KMS-11 (cell line): ENCODE data around the gene ABCA3.

Source experiments
- H2AFZ ChIP-seq: fragments of 200-600 bp; sonication (generic); 2 replicates; pipeline ENCODE4 v1.6.1; 2016; ENCODE audit warnings: antibody characterized with exemption, mixed run types, low read depth
- H3K27ac ChIP-seq: fragments of 200-600 bp; sonication (generic); 2 replicates; pipeline ENCODE4 v1.6.1; 2016; ENCODE audit warnings: mild to moderate bottlenecking, mixed run types
- H3K27me3 ChIP-seq: fragments of 200-600 bp; sonication (generic); 2 replicates; pipeline ENCODE4 v1.6.1; 2017; ENCODE audit warnings: mild to moderate bottlenecking, low read depth, mixed run types, moderate library complexity; ENCODE audit not compliant: insufficient read depth
- H3K36me3 ChIP-seq: fragments of 200-600 bp; sonication (generic); 2 replicates; pipeline ENCODE4 v1.6.1; 2017; ENCODE audit warnings: mild to moderate bottlenecking, mixed run types; ENCODE audit not compliant: insufficient read depth
- H3K4me1 ChIP-seq: fragments of 200-600 bp; sonication (generic); 2 replicates; pipeline ENCODE4 v1.6.1; 2016; ENCODE audit warnings: mild to moderate bottlenecking, low read depth, mixed run types; ENCODE audit not compliant: poor library complexity, severe bottlenecking
- H3K4me2 ChIP-seq: fragments of 200-600 bp; sonication (generic); 2 replicates; pipeline ENCODE4 v1.7.0; 2016; ENCODE audit warnings: mild to moderate bottlenecking, mixed run types
- H3K4me3 ChIP-seq: fragments of 200-600 bp; sonication (generic); IDR thresholded peaks from 2 replicates; pipeline ENCODE4 v1.6.1; 2017; ENCODE audit warnings: low read depth, low read length, mixed read lengths; ENCODE audit not compliant: insufficient read depth
- H3K79me2 ChIP-seq: fragments of 200-600 bp; sonication (generic); 2 replicates; pipeline ENCODE4 v1.6.1; 2016; ENCODE audit warnings: low read depth, mixed run types; ENCODE audit not compliant: insufficient read depth
- H3K9ac ChIP-seq: fragments of 200-600 bp; sonication (generic); 2 replicates; pipeline ENCODE4 v1.6.1; 2016; ENCODE audit warnings: mild to moderate bottlenecking, mixed run types
- H4K20me1 ChIP-seq: fragments of 200-600 bp; sonication (generic); 2 replicates; pipeline ENCODE4 v1.6.1; 2016; ENCODE audit warnings: mild to moderate bottlenecking, mixed run types; ENCODE audit not compliant: insufficient read depth
- CTCF ChIP-seq: fragments of 200-600 bp; sonication (generic); conservative IDR thresholded peaks from 2 replicates; pipeline ENCODE4 v1.6.1; 2017; ENCODE audit warnings: low read depth, mild to moderate bottlenecking, antibody characterized with exemption, low read length, moderate library complexity, mixed read lengths

The ABCA3 gene

GRCh38 chr16:2361129-2361528 is 20.6 kb upstream of the ABCA3 start:
- Histone ChIP-seq H3K4me1 (no peaks in the 10 kb centered on the region), H3K4me3 (no peak overlapping the region), H3K36me3 (no peaks in the 10 kb centered on the region), H3K4me2 (no peak overlapping the region), H3K79me2 (no peaks in the 10 kb centered on the region), H4K20me1 (no peaks in the 10 kb centered on the region), H3K27ac (no peak overlapping the region), H3K27me3 (no peaks in the 10 kb centered on the region), H2AFZ (no peak overlapping the region), H3K9ac (no peak overlapping the region)
- TF ChIP-seq CTCF = no peak

GRCh38 chr16:2359919-2360318 is 19.4 kb upstream of the ABCA3 start:
- Histone ChIP-seq H3K27me3 (no peaks in the 10 kb centered on the region), H3K9ac (no peak overlapping the region), H3K79me2 (no peaks in the 10 kb centered on the region), H4K20me1 (no peaks in the 10 kb centered on the region), H3K4me2 (no peak overlapping the region), H2AFZ (no peak overlapping the region), H3K4me1 (no peaks in the 10 kb centered on the region), H3K36me3 (no peaks in the 10 kb centered on the region), H3K4me3 (no peak overlapping the region), H3K27ac (no peak overlapping the region)
- TF ChIP-seq CTCF = no peak

GRCh38 chr16:2358811-2359210 is 18.3 kb upstream of the ABCA3 start:
- TF ChIP-seq CTCF = no peak
- no peak overlapping the region for H3K4me3 ChIP-seq
- no peak overlapping the region for H3K4me2 ChIP-seq
- no peaks in the 10 kb centered on the region for H3K79me2 ChIP-seq
- H3K27me3 ChIP-seq = no peaks in the 10 kb centered on the region
- no peak overlapping the region for H3K9ac ChIP-seq
- no peaks in the 10 kb centered on the region for H4K20me1 ChIP-seq
- H3K4me1 ChIP-seq = no peaks in the 10 kb centered on the region
- H3K27ac ChIP-seq = no peak overlapping the region
- H3K36me3 ChIP-seq = no peaks in the 10 kb centered on the region
- H2AFZ ChIP-seq = no peak overlapping the region

- Histone ChIP-seq H4K20me1 (no peaks in the 10 kb centered on the region), H3K27ac (no peak overlapping the region), H3K4me3 (no peak overlapping the region), H3K9ac (no peak overlapping the region), H3K36me3 (no peaks in the 10 kb centered on the region), H3K4me2 (no peak overlapping the region), H3K4me1 (no peaks in the 10 kb centered on the region), H3K79me2 (no peaks in the 10 kb centered on the region), H3K27me3 (no peaks in the 10 kb centered on the region), H2AFZ (no peak overlapping the region)
- TF ChIP-seq CTCF = no peak
Measured at GRCh38 chr16:2357331-2357730, 16.8 kb upstream of the ABCA3 start.

GRCh38 chr16:2350500-2350899 is 10.0 kb upstream of the ABCA3 start:
- no peaks in the 10 kb centered on the region for H3K27me3 ChIP-seq
- H3K4me1 ChIP-seq = no peaks in the 10 kb centered on the region
- no peak overlapping the region for H3K4me2 ChIP-seq
- H3K79me2 ChIP-seq = no peaks in the 10 kb centered on the region
- H3K9ac ChIP-seq = no peak overlapping the region
- H4K20me1 ChIP-seq = no peaks in the 10 kb centered on the region
- H2AFZ ChIP-seq = no peak overlapping the region
- TF ChIP-seq CTCF = no peak
- H3K4me3 ChIP-seq = no peak overlapping the region
- H3K27ac ChIP-seq = no peak overlapping the region
- H3K36me3 ChIP-seq = no peaks in the 10 kb centered on the region
